Fibroblast of lung (primary cell): ENCODE results near the gene ZNF554. TPM values are rescaled to one million over a fixed set of nuclear protein-coding genes. Genes with fewer than 3 reads are reported as not detected.

ENCODE experiments used
- DNase-seq, 2 donors: peaks; one replicate each; pipeline versions ENCODE4 v3.0.0 to v3.0.0-alpha.2; 2010; ENCODE audit warnings: low read depth in 2 of 2
- H2AFZ ChIP-seq: 2 replicates; pipeline ENCODE4 v1.5.1; 2012; ENCODE audit warnings: low read length, control low read depth, inconsistent platforms
- H3K27ac ChIP-seq: 2 replicates; pipeline ENCODE4 v1.5.1; 2011; ENCODE audit warnings: low read length, control low read depth; ENCODE audit not compliant: insufficient read depth
- H3K27me3 ChIP-seq: 2 replicates; pipeline ENCODE4 v1.5.1; 2011; ENCODE audit warnings: mild to moderate bottlenecking, low read length; ENCODE audit not compliant: control insufficient read depth, insufficient read depth
- H3K36me3 ChIP-seq: 2 replicates; pipeline ENCODE4 v1.5.1; 2011; ENCODE audit warnings: low read length; ENCODE audit not compliant: control insufficient read depth, insufficient read depth
- H3K4me1 ChIP-seq: 2 replicates; pipeline ENCODE4 v1.5.1; 2011; ENCODE audit warnings: low read length; ENCODE audit not compliant: control insufficient read depth, insufficient read depth; ENCODE audit errors: extremely low read depth
- H3K4me2 ChIP-seq: 2 replicates; pipeline ENCODE4 v1.5.1; 2011; ENCODE audit warnings: low read length, control low read depth; ENCODE audit not compliant: insufficient read depth; ENCODE audit errors: extremely low read depth
- H3K4me3 ChIP-seq, 4 experiments: fragments of 200-600 bp in 1 of 4; sonication (generic) in 1 of 4; replicated peaks in 1 of 4; 2 replicates each; pipeline ENCODE4 v1.5.1; 2011 to 2016; ENCODE audit warnings: low read length in 4 of 4, low read depth in 3 of 4, mild to moderate bottlenecking in 3 of 4, control low read depth in 2 of 4, inconsistent platforms in 1 of 4, mixed read lengths in 1 of 4; ENCODE audit not compliant: insufficient read depth in 1 of 4; ENCODE audit errors: control extremely low read depth in 1 of 4
- H3K79me2 ChIP-seq: 2 replicates; pipeline ENCODE4 v1.5.1; 2012; ENCODE audit warnings: mild to moderate bottlenecking, low read length, inconsistent platforms; ENCODE audit not compliant: control insufficient read depth, insufficient read depth
- H3K9ac ChIP-seq: 2 replicates; pipeline ENCODE4 v1.5.1; 2011; ENCODE audit warnings: mild to moderate bottlenecking, low read length, control low read depth; ENCODE audit not compliant: insufficient read depth
- H3K9me3 ChIP-seq: 2 replicates; pipeline ENCODE4 v1.5.1; 2012; ENCODE audit warnings: low read depth, low read length; ENCODE audit not compliant: control insufficient read depth, insufficient read depth
- H4K20me1 ChIP-seq: 2 replicates; pipeline ENCODE4 v1.5.1; 2011; ENCODE audit warnings: low read length; ENCODE audit not compliant: control insufficient read depth, insufficient read depth; ENCODE audit errors: extremely low read depth
- EZH2 ChIP-seq: IDR thresholded peaks from 2 replicates; pipeline ENCODE4 v1.5.1; 2012; ENCODE audit warnings: low read length, control low read depth, mild to moderate bottlenecking; ENCODE audit errors: missing control alignments
- polyA plus RNA-seq, 2 donors: library from polyadenylated mRNA; depleted of rRNA in 1 of 2; stranded (reverse) in 1 of 2; unstranded in 1 of 2; fragments of >200 nt; gene quantifications; 2 replicates each; pipeline ENCODE4 v1.2.1, GENCODE V29; 2011 to 2012; ENCODE audit warnings: missing spikeins in 1 of 2
- total RNA-seq: library from RNA; depleted of rRNA; stranded (reverse); fragments of >200 nt; gene quantifications from 2 replicates; pipeline ENCODE4 v1.2.1, GENCODE V29; 2014
- TF ChIP-seq, protein P1 (sequence below), 2 donors: IDR thresholded peaks in 1 of 2; conservative IDR thresholded peaks in 1 of 2; 1 replicate in 1 of 2; 2 replicates in 1 of 2; pipeline ENCODE4 v1.5.1; 2011 to 2012; ENCODE audit warnings: low read length in 2 of 2, control low read depth in 1 of 2, inconsistent platforms in 1 of 2, low read depth in 1 of 2, mild to moderate bottlenecking in 1 of 2

The ZNF554 gene
- total and polyA plus RNA-seq, 2 donors (not counting 1 experiment from before 2014, with no cell fraction given), result 2.0 to 5.8 TPM

- H3K4me1 ChIP-seq, result no peaks in the 10 kb centered on the region
- H3K4me3 ChIP-seq, result no peak overlapping the region
- no peak overlapping the region for H3K4me2 ChIP-seq
- H4K20me1 ChIP-seq, result no peaks in the 10 kb centered on the region
- H3K9ac ChIP-seq, result no peak overlapping the region
- H3K27ac ChIP-seq, result no peak overlapping the region
- no peak for DNase-seq
- H2AFZ ChIP-seq, result no peak overlapping the region
- H3K9me3 ChIP-seq, result no peaks in the 10 kb centered on the region
- TF ChIP-seq, protein P1, sequence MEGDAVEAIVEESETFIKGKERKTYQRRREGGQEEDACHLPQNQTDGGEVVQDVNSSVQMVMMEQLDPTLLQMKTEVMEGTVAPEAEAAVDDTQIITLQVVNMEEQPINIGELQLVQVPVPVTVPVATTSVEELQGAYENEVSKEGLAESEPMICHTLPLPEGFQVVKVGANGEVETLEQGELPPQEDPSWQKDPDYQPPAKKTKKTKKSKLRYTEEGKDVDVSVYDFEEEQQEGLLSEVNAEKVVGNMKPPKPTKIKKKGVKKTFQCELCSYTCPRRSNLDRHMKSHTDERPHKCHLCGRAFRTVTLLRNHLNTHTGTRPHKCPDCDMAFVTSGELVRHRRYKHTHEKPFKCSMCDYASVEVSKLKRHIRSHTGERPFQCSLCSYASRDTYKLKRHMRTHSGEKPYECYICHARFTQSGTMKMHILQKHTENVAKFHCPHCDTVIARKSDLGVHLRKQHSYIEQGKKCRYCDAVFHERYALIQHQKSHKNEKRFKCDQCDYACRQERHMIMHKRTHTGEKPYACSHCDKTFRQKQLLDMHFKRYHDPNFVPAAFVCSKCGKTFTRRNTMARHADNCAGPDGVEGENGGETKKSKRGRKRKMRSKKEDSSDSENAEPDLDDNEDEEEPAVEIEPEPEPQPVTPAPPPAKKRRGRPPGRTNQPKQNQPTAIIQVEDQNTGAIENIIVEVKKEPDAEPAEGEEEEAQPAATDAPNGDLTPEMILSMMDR (conservative IDR thresholded peaks at IDR 0.05 in 1 of 2, IDR thresholded peaks at IDR 0.05 in 1 of 2; ENCODE audit: low read depth in 1 of 2, low read length in 2 of 2), result no peak
- TF ChIP-seq EZH2, result no peak
- peaks cover 28% of the 10 kb centered on the region for H3K36me3 ChIP-seq
- H3K27me3 ChIP-seq, result no peaks in the 10 kb centered on the region
- H3K79me2 ChIP-seq, result no peaks in the 10 kb centered on the region
These were observed 14.3 kb upstream of the ZNF554 start for GRCh38 chr19:2805261-2805900.

DNA sequence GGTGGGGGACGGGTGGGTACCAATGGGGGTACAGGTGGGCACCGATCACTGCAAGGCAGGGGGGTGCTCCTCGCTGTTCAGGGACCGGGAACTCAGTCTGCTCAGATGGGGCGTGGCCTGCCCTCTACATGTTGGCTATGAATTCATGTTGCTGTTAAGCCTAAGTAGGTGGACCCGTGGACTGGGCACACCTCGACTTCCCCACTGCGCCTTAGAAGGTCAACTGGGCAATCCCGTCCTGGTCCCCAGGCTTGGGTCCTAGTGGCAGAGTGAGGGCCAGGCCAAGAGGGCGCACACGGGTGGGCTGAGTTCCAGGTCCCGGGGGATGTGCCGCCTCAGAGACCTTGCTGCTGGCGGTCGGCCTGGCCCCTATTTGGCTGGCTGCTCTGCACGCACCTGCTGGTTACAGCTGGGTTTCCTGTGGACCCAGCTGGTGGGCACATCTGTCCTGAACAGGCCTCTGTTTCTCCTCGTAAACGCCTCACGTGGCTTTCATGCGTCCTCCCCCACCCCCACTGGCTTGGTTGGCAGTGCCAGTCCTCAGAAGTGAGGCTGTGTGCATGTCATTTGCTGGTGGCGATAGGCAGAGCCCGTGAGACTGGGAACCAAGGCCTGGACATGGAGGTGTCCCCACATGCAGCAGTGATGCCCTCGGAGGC is 13.5 kb upstream of the ZNF554 start:
- no peak overlapping the region for H3K4me2 ChIP-seq
- H3K9ac ChIP-seq, result no peak overlapping the region
- no peaks in the 10 kb centered on the region for H3K79me2 ChIP-seq
- H3K27me3 ChIP-seq, result no peaks in the 10 kb centered on the region
- no peak overlapping the region for H2AFZ ChIP-seq
- no peak for DNase-seq
- H4K20me1 ChIP-seq, result no peaks in the 10 kb centered on the region
- H3K36me3 ChIP-seq, result peaks cover 22% of the 10 kb centered on the region
- no peaks in the 10 kb centered on the region for H3K9me3 ChIP-seq
- no peak for TF ChIP-seq EZH2
- TF ChIP-seq, protein P1 (conservative IDR thresholded peaks at IDR 0.05 in 1 of 2, IDR thresholded peaks at IDR 0.05 in 1 of 2; ENCODE audit: low read depth in 1 of 2, low read length in 2 of 2), result no peak
- no peaks in the 10 kb centered on the region for H3K4me1 ChIP-seq
- no peak overlapping the region for H3K27ac ChIP-seq
- no peak overlapping the region for H3K4me3 ChIP-seq

DNA sequence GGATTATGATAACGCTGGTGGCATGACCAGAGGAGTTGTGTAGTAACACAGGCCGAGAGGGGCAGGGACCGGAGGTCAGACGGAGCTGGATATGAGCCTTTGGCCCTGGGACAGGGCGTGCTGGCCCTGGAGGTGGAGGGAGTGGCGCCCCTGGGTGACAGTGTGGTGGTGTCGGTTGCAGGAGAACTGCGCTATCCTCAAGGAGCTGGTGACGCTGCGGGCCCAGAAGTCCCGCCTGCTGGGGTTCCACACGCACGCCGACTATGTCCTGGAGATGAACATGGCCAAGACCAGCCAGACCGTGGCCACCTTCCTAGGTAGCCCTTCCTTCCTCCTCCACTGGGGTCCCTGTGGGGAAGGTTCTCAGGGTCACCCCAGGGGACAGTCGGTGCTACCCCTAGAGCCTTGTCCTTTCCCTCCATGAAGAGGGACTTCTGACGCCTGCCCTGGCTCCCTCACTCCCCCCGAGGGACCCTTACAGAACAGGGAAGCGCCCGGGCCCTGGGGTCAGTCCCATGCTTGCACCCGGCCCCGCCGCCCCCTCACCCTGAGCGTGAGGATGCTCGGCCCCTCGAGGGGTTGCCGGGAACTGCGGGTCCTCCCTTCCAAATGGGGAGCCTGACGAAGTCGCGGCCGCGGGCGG is 12.8 kb upstream of the ZNF554 start:
- no peaks in the 10 kb centered on the region for H3K9me3 ChIP-seq
- peaks cover 22% of the 10 kb centered on the region for H3K36me3 ChIP-seq
- DNase-seq, result no peak
- no peaks in the 10 kb centered on the region for H3K79me2 ChIP-seq
- no peak overlapping the region for H3K9ac ChIP-seq
- no peaks in the 10 kb centered on the region for H4K20me1 ChIP-seq
- no peak overlapping the region for H3K27ac ChIP-seq
- no peak overlapping the region for H3K4me2 ChIP-seq
- TF ChIP-seq EZH2, result no peak
- TF ChIP-seq, protein P1 (conservative IDR thresholded peaks at IDR 0.05 in 1 of 2, IDR thresholded peaks at IDR 0.05 in 1 of 2; ENCODE audit: low read depth in 1 of 2, low read length in 2 of 2), result no peak
- no peaks in the 10 kb centered on the region for H3K27me3 ChIP-seq
- H2AFZ ChIP-seq, result no peak overlapping the region
- H3K4me3 ChIP-seq, result no peak overlapping the region
- no peaks in the 10 kb centered on the region for H3K4me1 ChIP-seq
